Measurements from ENCODE around the gene PCGF3. TPM values are rescaled to one million over a fixed set of nuclear protein-coding genes. Genes with fewer than 3 reads are reported as not detected.
A peak's percentile ranks its signal among the peaks of the same experiment; 100 is the strongest.

PCGF3 gene
- total and polyA plus RNA-seq, 2 donors from 2014 or later, result 21.7 to 59.6 TPM

GRCh38 chr4:726235-726787, 20.7 kb downstream of the PCGF3 start:
- intact Hi-C loops (cut with DNase I), result no loop called here
- peaks cover 0 to 18% (median 3%) of the 10 kb centered on the region in 3 donors for H3K4me1 ChIP-seq (ENCODE audit: control insufficient read depth in 2 of 3, insufficient read depth in 2 of 3, low read depth in 1 of 3, low read length in 3 of 3)
- no peaks in the 10 kb centered on the region for H3K9me3 ChIP-seq (ENCODE audit: control insufficient read depth in 2 of 3, insufficient read depth in 1 of 3, low read length in 3 of 3)
- H3K27me3 ChIP-seq (ENCODE audit: control insufficient read depth, insufficient read depth, low read length), result no peaks in the 10 kb centered on the region
- H3K9ac ChIP-seq (ENCODE audit: low read length in 3 of 3), result no peak overlapping the region
- peak overlapping the region in 1 of 2 donors; percentile 28 for H3K27ac ChIP-seq (ENCODE audit: low read depth in 2 of 2, low read length in 2 of 2)
- DNase-seq (no peak), FAIRE-seq (no peak)
- H3K4me3 ChIP-seq (ENCODE audit: low read length in 3 of 3), result no peak overlapping the region
- H3K36me3 ChIP-seq (ENCODE audit: control insufficient read depth in 2 of 3, insufficient read depth in 3 of 3, low read length in 3 of 3), result no peaks in the 10 kb centered on the region
- TF ChIP-seq CTCF (IDR thresholded peaks at IDR 0.05; ENCODE audit: borderline replicate concordance, extremely low read depth, insufficient read depth), result no peak

- intact Hi-C loops (cut with DNase I), result no loop called here
- H3K9ac ChIP-seq (ENCODE audit: low read length in 3 of 3), result no peak overlapping the region
- no peaks in the 10 kb centered on the region for H3K27me3 ChIP-seq (ENCODE audit: control insufficient read depth, insufficient read depth, low read length)
- no peaks in the 10 kb centered on the region for H3K36me3 ChIP-seq (ENCODE audit: control insufficient read depth in 2 of 3, insufficient read depth in 3 of 3, low read length in 3 of 3)
- FAIRE-seq (no peak), DNase-seq (no peak)
- H3K9me3 ChIP-seq (ENCODE audit: control insufficient read depth in 2 of 3, insufficient read depth in 1 of 3, low read length in 3 of 3), result no peaks in the 10 kb centered on the region
- H3K27ac ChIP-seq (ENCODE audit: low read depth in 2 of 2, low read length in 2 of 2), result peak overlapping the region in 1 of 2 donors; percentile 32
- H3K4me1 ChIP-seq (ENCODE audit: control insufficient read depth in 2 of 3, insufficient read depth in 2 of 3, low read depth in 1 of 3, low read length in 3 of 3), result peaks cover 0 to 13% (median 3%) of the 10 kb centered on the region in 3 donors
- TF ChIP-seq CTCF (IDR thresholded peaks at IDR 0.05; ENCODE audit: borderline replicate concordance, extremely low read depth, insufficient read depth), result no peak
- H3K4me3 ChIP-seq (ENCODE audit: low read length in 3 of 3), result no peak overlapping the region
Observed at GRCh38 chr4:726838-727237, 21.2 kb downstream of the PCGF3 start.

GRCh38 chr4:727576-727975, 21.9 kb downstream of the PCGF3 start:
- TF ChIP-seq CTCF (IDR thresholded peaks at IDR 0.05; ENCODE audit: borderline replicate concordance, extremely low read depth, insufficient read depth), result no peak
- intact Hi-C loops (cut with DNase I), result no loop called here
- Histone ChIP-seq H3K27ac (ENCODE audit: low read depth in 2 of 2, low read length in 2 of 2) (no peak overlapping the region), H3K9ac (ENCODE audit: low read length in 3 of 3) (no peak overlapping the region), H3K4me3 (ENCODE audit: low read length in 3 of 3) (no peak overlapping the region), H3K36me3 (ENCODE audit: control insufficient read depth in 2 of 3, insufficient read depth in 3 of 3, low read length in 3 of 3) (peaks cover 0 to 4% (median 0%) of the 10 kb centered on the region in 3 donors), H3K27me3 (ENCODE audit: control insufficient read depth, insufficient read depth, low read length) (no peaks in the 10 kb centered on the region), H3K4me1 (ENCODE audit: control insufficient read depth in 2 of 3, insufficient read depth in 2 of 3, low read depth in 1 of 3, low read length in 3 of 3) (peaks cover 0 to 12% (median 3%) of the 10 kb centered on the region in 3 donors), H3K9me3 (ENCODE audit: control insufficient read depth in 2 of 3, insufficient read depth in 1 of 3, low read length in 3 of 3) (no peaks in the 10 kb centered on the region)
- DNase-seq (no peak), FAIRE-seq (no peak)

Data from kidney (tissue), 14 donors.